H1 (cell line): Measurements from ENCODE around the gene ELP1. TPM values are rescaled to one million over a fixed set of nuclear protein-coding genes. Genes with fewer than 3 reads are reported as not detected.

Experiments used
- CTCF ChIA-PET: fragments of 300-600 bp; sonication (Branson Sonifier 250); formaldehyde crosslinking; loops from one replicate; lab custom pipeline; 2021; ENCODE audit not compliant: partially characterized antibody; lab: Charles Lee
- POLR2A ChIA-PET: fragments of 300-600 bp; sonication (Branson Sonifier 250); formaldehyde crosslinking; loops from one replicate; lab custom pipeline; 2021; ENCODE audit warnings: inconsistent platforms; ENCODE audit not compliant: partially characterized antibody; lab: Charles Lee
- DNase-seq, 2 experiments: peaks; one replicate each; pipeline versions ENCODE4 v3.0.0 to v3.0.0-alpha.2; 2010 to 2022; ENCODE audit warnings: low spot score in 2 of 2, low read depth in 1 of 2, mixed read lengths in 1 of 2
- FAIRE-seq: peaks from 2 replicates; lab custom pipeline; 2011; peaks lifted over from hg19 to GRCh38; lab: Jason Lieb, UNC
- H2AFZ ChIP-seq: 2 replicates; pipeline ENCODE4 v1.8.1; 2012; ENCODE audit warnings: low read length, inconsistent platforms
- H2AK5ac ChIP-seq: 2 replicates; pipeline ENCODE4 v1.6.1; 2013; ENCODE audit warnings: low read depth, low read length
- H2BK120ac ChIP-seq: replicated peaks from 2 replicates; pipeline ENCODE3; 2013; ENCODE audit warnings: low read depth, low read length, inconsistent platforms
- H2BK12ac ChIP-seq: 2 replicates; pipeline ENCODE4 v1.6.1; 2013; ENCODE audit warnings: low read depth, low read length
- H2BK15ac ChIP-seq: 2 replicates; pipeline ENCODE4 v1.6.1; 2013; ENCODE audit warnings: low read length
- H2BK20ac ChIP-seq: 2 replicates; pipeline ENCODE4 v1.6.1; 2013; ENCODE audit warnings: low read length
- H2BK5ac ChIP-seq: 2 replicates; pipeline ENCODE4 v1.6.1; 2013; ENCODE audit warnings: low read depth, low read length
- H3K14ac ChIP-seq: 2 replicates; pipeline ENCODE4 v1.6.1; 2013; ENCODE audit warnings: inconsistent platforms; ENCODE audit not compliant: insufficient read length
- H3K18ac ChIP-seq: 2 replicates; pipeline ENCODE4 v1.6.1; 2013; ENCODE audit warnings: low read length; ENCODE audit errors: extremely low read depth
- H3K23ac ChIP-seq: 2 replicates; pipeline ENCODE4 v1.6.1; 2013; ENCODE audit warnings: inconsistent platforms; ENCODE audit not compliant: insufficient read length
- H3K23me2 ChIP-seq: 2 replicates; pipeline ENCODE4 v1.6.1; 2013; ENCODE audit warnings: low read depth, low read length
- H3K27ac ChIP-seq: 2 replicates; pipeline ENCODE4 v1.6.1; 2011; ENCODE audit warnings: low read depth, low read length, inconsistent platforms
- H3K27me3 ChIP-seq, 4 experiments: replicated peaks in 1 of 4; 1 replicate in 1 of 4; 2 replicates in 3 of 4; pipeline versions ENCODE4 v1.6.1 to v1.8.1; 2011 to 2013; ENCODE audit warnings: low read length in 3 of 4, mild to moderate bottlenecking in 3 of 4, inconsistent platforms in 2 of 4, mixed read lengths in 2 of 4, moderate library complexity in 1 of 4; ENCODE audit not compliant: control insufficient read depth in 3 of 4, insufficient read depth in 3 of 4; ENCODE audit errors: extremely low read depth in 1 of 4
- H3K36me3 ChIP-seq, 4 experiments: 2 replicates each; pipeline versions ENCODE4 v1.6.1 to v1.8.1; 2011 to 2013; ENCODE audit warnings: mild to moderate bottlenecking in 4 of 4, low read length in 3 of 4, moderate library complexity in 2 of 4, control low read depth in 1 of 4, inconsistent platforms in 1 of 4; ENCODE audit not compliant: insufficient read depth in 4 of 4, control insufficient read depth in 2 of 4
- H3K4ac ChIP-seq: replicated peaks from 2 replicates; pipeline ENCODE3; 2013; ENCODE audit warnings: low read length, low read depth, mixed read lengths, inconsistent platforms; ENCODE audit not compliant: insufficient read length
- H3K4me1 ChIP-seq, 4 experiments: replicated peaks in 1 of 4; 1 replicate in 1 of 4; 2 replicates in 3 of 4; pipeline versions ENCODE4 v1.6.1 to v1.8.1; 2011 to 2013; ENCODE audit warnings: low read length in 3 of 4, inconsistent platforms in 2 of 4, mixed read lengths in 1 of 4; ENCODE audit not compliant: insufficient read depth in 4 of 4, control insufficient read depth in 3 of 4
- H3K4me2 ChIP-seq, 2 experiments: 2 replicates each; pipeline versions ENCODE4 v1.6.1 to v1.8.1; 2011 to 2013; ENCODE audit warnings: low read depth in 2 of 2, low read length in 2 of 2, control low read depth in 1 of 2, inconsistent platforms in 1 of 2, mild to moderate bottlenecking in 1 of 2; ENCODE audit not compliant: insufficient read depth in 1 of 2
- H3K4me3 ChIP-seq, 4 experiments: fragments of 200-600, 300-600 bp in 1 of 4; sonication (generic), shearing (Covaris generic), sonication (Bioruptor Twin) in 1 of 4; 2 replicates each; pipeline versions ENCODE4 v1.5.1 to v1.8.1; 2011 to 2016; ENCODE audit warnings: low read length in 4 of 4, low read depth in 3 of 4, control low read depth in 2 of 4, inconsistent platforms in 2 of 4, mild to moderate bottlenecking in 2 of 4, mixed read lengths in 1 of 4, moderate library complexity in 1 of 4; ENCODE audit not compliant: insufficient read depth in 2 of 4; ENCODE audit errors: extremely low read depth in 1 of 4
- H3K56ac ChIP-seq: replicated peaks from 2 replicates; pipeline ENCODE3; 2013; ENCODE audit warnings: low read depth, mild to moderate bottlenecking, mixed read lengths, low read length, inconsistent platforms; ENCODE audit not compliant: insufficient read length
- H3K79me1 ChIP-seq: 2 replicates; pipeline ENCODE4 v1.6.1; 2013; ENCODE audit warnings: low read depth, low read length, control low read depth
- H3K79me2 ChIP-seq, 2 experiments: 2 replicates each; pipeline versions ENCODE4 v1.6.1 to v1.8.1; 2012 to 2013; ENCODE audit warnings: low read length in 2 of 2, mild to moderate bottlenecking in 2 of 2, inconsistent platforms in 1 of 2; ENCODE audit not compliant: insufficient read depth in 2 of 2, control insufficient read depth in 1 of 2
- H3K9ac ChIP-seq, 4 experiments: replicated peaks in 1 of 4; 1 replicate in 1 of 4; 2 replicates in 3 of 4; pipeline versions ENCODE4 v1.6.1 to v1.8.1; 2011 to 2013; ENCODE audit warnings: low read depth in 3 of 4, low read length in 3 of 4, control low read depth in 2 of 4, mild to moderate bottlenecking in 2 of 4, moderate library complexity in 2 of 4, inconsistent platforms in 1 of 4; ENCODE audit errors: extremely low read depth in 1 of 4
- H3K9me3 ChIP-seq, 2 experiments: 2 replicates each; pipeline versions ENCODE4 v1.6.1 to v1.8.1; 2012 to 2013; ENCODE audit warnings: mild to moderate bottlenecking in 2 of 2, moderate library complexity in 2 of 2, control low read depth in 1 of 2, inconsistent platforms in 1 of 2, low read depth in 1 of 2, low read length in 1 of 2, mixed read lengths in 1 of 2; ENCODE audit not compliant: insufficient read depth in 2 of 2
- H4K20me1 ChIP-seq, 2 experiments: replicated peaks in 1 of 2; 2 replicates each; pipeline versions ENCODE3 to v1.8.1; 2011 to 2013; ENCODE audit warnings: inconsistent platforms in 2 of 2, low read length in 2 of 2, mild to moderate bottlenecking in 1 of 2; ENCODE audit not compliant: insufficient read depth in 2 of 2, control insufficient read depth in 1 of 2
- H4K5ac ChIP-seq: 2 replicates; pipeline ENCODE4 v1.6.1; 2013; ENCODE audit warnings: low read length, low read depth, mixed read lengths, inconsistent platforms; ENCODE audit not compliant: insufficient read length
- H4K8ac ChIP-seq: 2 replicates; pipeline ENCODE4 v1.8.0; 2013; ENCODE audit warnings: mild to moderate bottlenecking, moderate library complexity, low read length, inconsistent platforms; ENCODE audit not compliant: insufficient read depth; ENCODE audit errors: extremely low read depth
- H4K91ac ChIP-seq: replicated peaks from 2 replicates; pipeline ENCODE3; 2013; ENCODE audit warnings: low read length, mixed read lengths, inconsistent platforms; ENCODE audit not compliant: insufficient read length
- BCL11A ChIP-seq, 2 experiments: IDR thresholded peaks; one replicate each; pipeline ENCODE4 v1.6.1; 2011; ENCODE audit warnings: low read depth in 2 of 2, low read length in 2 of 2, mild to moderate bottlenecking in 2 of 2
- CBX8 ChIP-seq: fragments of 300-800, 300-1000 bp; sonication (generic); IDR thresholded peaks from 2 replicates; pipeline ENCODE4 v1.7.1; 2016; ENCODE audit warnings: low read depth, low read length, borderline replicate concordance
- CEBPB ChIP-seq: IDR thresholded peaks from 2 replicates; pipeline ENCODE4 v1.6.1; 2012; ENCODE audit warnings: low read depth, low read length
- CHD2 ChIP-seq: IDR thresholded peaks from 2 replicates; pipeline ENCODE4 v1.6.1; 2012; ENCODE audit warnings: low read length, improper control_type of control experiment
- EGR1 ChIP-seq: IDR thresholded peaks from 2 replicates; pipeline ENCODE4 v1.6.1; 2011; ENCODE audit warnings: low read depth, low read length, borderline replicate concordance
- GTF2F1 ChIP-seq: IDR thresholded peaks from 2 replicates; pipeline ENCODE4 v1.6.1; 2012; ENCODE audit warnings: low read depth, low read length, improper control_type of control experiment, borderline replicate concordance
- JUND ChIP-seq: IDR thresholded peaks from 2 replicates; pipeline ENCODE4 v1.6.1; 2011; ENCODE audit warnings: mild to moderate bottlenecking, improper control_type of control experiment, low read length
- KDM5A ChIP-seq: fragments of 200-600 bp; IDR thresholded peaks from 2 replicates; pipeline ENCODE4 v1.7.1; 2012; ENCODE audit warnings: mild to moderate bottlenecking, low read length, inconsistent platforms, mixed read lengths
- RFX5 ChIP-seq: IDR thresholded peaks from 2 replicates; pipeline ENCODE4 v1.6.1; 2011; ENCODE audit warnings: low read depth, low read length, improper control_type of control experiment, borderline replicate concordance
- RXRA ChIP-seq: IDR thresholded peaks from 2 replicates; pipeline ENCODE4 v1.6.1; 2011; ENCODE audit warnings: low read depth, mild to moderate bottlenecking, low read length, moderate library complexity; ENCODE audit not compliant: insufficient read depth
- SP1 ChIP-seq: IDR thresholded peaks from 2 replicates; pipeline ENCODE4 v1.6.1; 2011; ENCODE audit warnings: low read depth, low read length
- SP4 ChIP-seq: IDR thresholded peaks from 2 replicates; pipeline ENCODE4 v1.6.1; 2012; ENCODE audit warnings: low read length, inconsistent platforms
- YY1 ChIP-seq: IDR thresholded peaks from 2 replicates; pipeline ENCODE4 v1.6.1; 2011; ENCODE audit warnings: low read depth, mild to moderate bottlenecking, low read length
- ZNF274 ChIP-seq: IDR thresholded peaks from 2 replicates; pipeline ENCODE4 v1.7.0; 2012; ENCODE audit warnings: low read length, borderline replicate concordance; ENCODE audit errors: extremely low read depth
- WGBS, 2 experiments: shearing (Covaris generic) in 1 of 2; methylation state at CpG; one replicate each; pipeline versions ENCODE4 v1.1.6 to v1.1.7; 2013 to 2015; ENCODE audit warnings: low lambda C conversion rate in 2 of 2, mixed read lengths in 2 of 2, inconsistent platforms in 1 of 2, low coverage in 1 of 2, missing lambda C conversion rate in 1 of 2; ENCODE audit not compliant: insufficient replicate concordance in 2 of 2, insufficient coverage in 1 of 2, insufficient read length in 1 of 2; ENCODE audit errors: extremely low coverage in 1 of 2, missing lambda C conversion rate in 1 of 2; 5-methylcytosine and 5-hydroxymethylcytosine counted together
- polyA plus RNA-seq, 7 experiments: library from polyadenylated mRNA; depleted of rRNA in 3 of 7; stranded (reverse) in 5 of 7; unstranded in 2 of 7; fragments of >200 nt in 5 of 7; fragments of 200-250 nt in 2 of 7; gene quantifications; 1 replicate in 5 of 7; 2 replicates in 1 of 7; 4 replicates in 1 of 7; pipeline versions ENCODE4 v1.2.1 to v1.2.3, GENCODE V29; 2011 to 2013; ENCODE audit warnings: missing spikeins in 2 of 7, mixed read lengths in 2 of 7
- total RNA-seq: library from RNA; stranded (reverse); fragmentation: NEBNext Ultra II Directional; extraction: Animal tissue kit (Norgen Biotek cat#: 25700); gene quantifications from 2 replicates; pipeline ENCODE4 v1.2.1, GENCODE V29; 2021

ELP1 gene
- total and polyA plus RNA-seq, 2 of the 8 experiments (the other 6 are each of a cell fraction or from before 2014, with no cell fraction given): 13.9 to 31.3 TPM

DNA sequence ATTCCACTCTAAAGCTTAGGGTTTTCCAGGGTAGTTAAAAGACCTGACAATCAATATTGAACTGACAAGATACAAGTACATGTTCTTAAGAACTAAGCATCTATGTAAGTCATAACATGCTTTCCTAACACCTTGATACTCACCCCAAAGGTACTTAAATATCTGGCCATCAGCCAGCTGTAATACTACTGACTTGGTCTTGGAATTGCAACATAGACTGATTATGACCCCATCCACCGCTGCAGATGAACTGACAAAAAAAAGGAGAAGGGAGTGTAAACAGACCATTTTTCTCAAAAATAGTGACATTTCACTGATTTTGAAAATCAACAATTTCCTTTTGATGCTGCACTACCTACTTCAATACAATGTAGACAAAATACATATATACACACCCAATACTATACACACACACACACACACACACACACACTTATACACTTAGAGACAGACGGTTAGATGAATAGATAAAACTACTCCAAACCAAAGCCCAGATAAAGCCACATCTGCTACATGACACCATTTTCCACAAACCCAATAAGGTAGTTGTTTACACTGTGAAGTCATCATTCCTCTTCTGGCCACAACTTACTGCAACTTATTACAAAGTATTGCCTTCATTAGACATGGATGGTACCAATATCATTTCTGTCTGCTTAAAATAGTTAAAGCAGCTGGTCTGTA is 30.4 kb downstream of the ELP1 start:
- no peak overlapping the region for H4K91ac ChIP-seq
- H3K27ac ChIP-seq: no peak overlapping the region
- H3K4me3 ChIP-seq: no peak overlapping the region
- peaks cover 2% of the 10 kb centered on the region; the same call in 1 of the 2 replicates for H3K23me2 ChIP-seq
- H2BK12ac ChIP-seq: no peak overlapping the region
- H3K14ac ChIP-seq: no peak overlapping the region
- H3K9me3 ChIP-seq: no peaks in the 10 kb centered on the region
- no peak for FAIRE-seq
- TF ChIP-seq RXRA: no peak
- TF ChIP-seq SP1: no peak
- TF ChIP-seq YY1: no peak
- no peak for TF ChIP-seq RFX5
- no peak for TF ChIP-seq CHD2
- no peak for TF ChIP-seq ZNF274
- no peak for TF ChIP-seq EGR1
- no peak for TF ChIP-seq JUND
- TF ChIP-seq SP4: no peak
- no peak for TF ChIP-seq KDM5A
- TF ChIP-seq CEBPB: no peak
- no peak for TF ChIP-seq CBX8
- TF ChIP-seq BCL11A (IDR thresholded peaks at IDR 0.05; ENCODE audit: low read depth in 2 of 2, low read length in 2 of 2): no peak
- TF ChIP-seq GTF2F1: no peak
- no peak overlapping the region for H2BK5ac ChIP-seq
- H3K4me1 ChIP-seq: no peaks in the 10 kb centered on the region
- no peak overlapping the region for H3K23ac ChIP-seq
- H3K56ac ChIP-seq: no peak overlapping the region
- H2BK20ac ChIP-seq: no peak overlapping the region
- H3K27me3 ChIP-seq: no peaks in the 10 kb centered on the region
- POLR2A ChIA-PET: no interaction called here
- H4K8ac ChIP-seq: no peak overlapping the region
- no peak overlapping the region for H4K5ac ChIP-seq
- no peak overlapping the region for H3K9ac ChIP-seq
- H2AK5ac ChIP-seq: no peak overlapping the region
- no peaks in the 10 kb centered on the region for H3K79me2 ChIP-seq
- no peaks in the 10 kb centered on the region for H3K79me1 ChIP-seq
- no peak overlapping the region for H2BK120ac ChIP-seq
- no peak overlapping the region for H2AFZ ChIP-seq
- no peak overlapping the region for H3K18ac ChIP-seq
- CTCF ChIA-PET: interaction anchor here (0.7 kb wide), 1 partner anchor 9 kb away, joined by 3 read pairs; no protein-coding TSS in a partner anchor
- DNase-seq: no peak
- H3K4me2 ChIP-seq: no peak overlapping the region
- H2BK15ac ChIP-seq: no peak overlapping the region
- 92% methylated on average over 2 of the region's 2 CpGs; no CpG with 5 or more reads in 1 of the 2 experiments for WGBS, 2 experiments
- H3K36me3 ChIP-seq: peaks cover 12 to 66% (median 40%) of the 10 kb centered on the region in 4 experiments
- H4K20me1 ChIP-seq: peaks cover 0 to 4% of the 10 kb centered on the region in 2 experiments
- H3K4ac ChIP-seq: no peak overlapping the region
